Activated CD8-positive, alpha-beta memory T cell treated with anti-CD3 and anti-CD28 coated beads for 48 hours (primary cell): ENCODE measurements around the gene NR3C2.
"Not testable (repeated sequence)": the region's sequence is repeated elsewhere in the genome, so short reads cannot be mapped to it uniquely, and the experiment has no call there.

Source experiments
- DNase-seq, 3 experiments: peaks; one replicate each; pipeline ENCODE4 v3.0.0-alpha.2; 2020; ENCODE audit warnings: low read depth in 2 of 3, low spot score in 2 of 3

NR3C2 gene

GRCh38 chr4:148173397-148174017 lies 268.7 kb downstream of the NR3C2 start:
- no peak for DNase-seq

DNA sequence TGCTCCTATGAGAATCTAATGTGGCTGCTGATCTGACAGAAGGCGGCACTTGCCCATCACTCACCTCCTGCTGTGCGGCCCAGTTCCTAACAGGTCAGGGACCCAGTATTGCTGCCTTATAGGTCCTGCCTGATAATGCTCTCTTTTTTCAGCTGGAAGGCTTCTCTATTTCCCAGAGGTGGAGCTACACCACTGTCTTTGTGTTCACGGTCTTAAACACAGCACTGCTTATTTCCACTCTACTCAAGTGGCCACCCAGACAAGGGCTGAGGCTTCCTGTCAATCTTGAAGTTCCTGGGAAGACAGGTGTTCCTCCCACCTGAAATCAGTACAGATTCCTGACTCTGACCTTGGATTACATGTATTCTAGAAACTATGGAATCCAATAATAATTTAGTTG lies 270.6 kb downstream of the NR3C2 start:
- no peak for DNase-seq

- DNase-seq = no peak
Observed at GRCh38 chr4:148170408-148171365, 271.5 kb downstream of the NR3C2 start.

DNA sequence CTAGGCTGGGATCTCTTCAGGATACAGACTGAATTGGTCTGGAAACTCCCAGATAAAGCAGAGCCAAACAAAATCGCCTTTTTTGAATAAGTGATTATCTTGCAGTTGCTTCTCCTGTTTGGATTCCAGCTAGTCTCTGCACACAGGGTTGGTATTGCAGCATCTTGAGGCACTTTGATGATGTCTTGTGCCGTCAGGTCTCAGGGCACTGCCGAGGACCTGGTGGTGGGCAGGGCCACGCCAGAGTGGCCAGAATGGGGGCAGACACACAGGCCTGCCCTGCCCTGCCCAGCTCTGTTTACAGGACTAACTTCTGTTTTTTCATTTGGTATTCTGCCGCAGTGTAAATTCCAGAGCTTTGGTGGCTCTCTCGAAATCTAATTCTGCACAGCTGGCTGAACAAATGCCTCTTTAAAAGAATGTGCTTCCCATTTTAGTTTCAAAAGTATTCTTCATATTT lies 276.1 kb downstream of the NR3C2 start:
- no peak for DNase-seq

GRCh38 chr4:148164557-148164956 lies 277.7 kb downstream of the NR3C2 start:
- DNase-seq = no peak

DNA sequence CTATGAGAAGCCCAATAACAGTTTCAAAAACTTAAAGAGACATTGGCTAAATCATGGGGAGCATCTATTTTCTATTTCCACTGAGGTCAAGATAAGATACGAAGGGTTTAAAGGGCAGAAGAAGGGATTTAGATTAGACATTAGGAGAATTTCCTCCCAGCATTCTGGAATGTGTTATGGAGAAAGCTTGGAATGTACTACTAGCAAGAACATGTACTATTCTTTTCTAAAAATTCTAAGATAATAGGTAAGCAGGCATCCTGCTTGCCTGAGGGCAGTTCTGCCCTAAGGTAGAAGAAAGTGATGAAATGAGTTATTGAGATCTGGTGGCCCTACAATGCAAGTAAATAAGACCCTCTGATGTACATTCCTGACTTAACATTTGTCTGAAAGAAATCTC lies 279.2 kb downstream of the NR3C2 start:
- no peak for DNase-seq

DNA sequence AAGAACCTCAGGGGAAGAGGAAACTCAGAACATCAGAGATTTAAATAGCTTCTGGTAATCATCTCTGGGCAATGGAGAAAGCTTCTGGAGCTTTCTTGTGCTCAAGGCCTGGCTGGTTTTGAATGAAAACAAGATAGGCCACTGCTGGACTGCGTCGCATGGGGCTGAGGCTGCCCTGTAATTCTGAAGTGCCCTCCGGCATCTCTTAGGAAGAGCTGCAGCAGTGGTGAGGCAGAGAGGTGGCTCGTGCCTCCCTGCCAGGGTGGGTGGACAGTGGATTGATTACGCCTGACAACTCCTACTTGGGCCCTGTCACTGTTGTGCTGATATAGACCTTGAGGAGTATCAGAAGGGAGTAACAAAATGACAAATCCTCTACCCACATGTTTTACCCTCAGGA lies 279.7 kb downstream of the NR3C2 start:
- DNase-seq = no peak

GRCh38 chr4:148161601-148162000 lies 280.6 kb downstream of the NR3C2 start:
- DNase-seq = no peak

DNA sequence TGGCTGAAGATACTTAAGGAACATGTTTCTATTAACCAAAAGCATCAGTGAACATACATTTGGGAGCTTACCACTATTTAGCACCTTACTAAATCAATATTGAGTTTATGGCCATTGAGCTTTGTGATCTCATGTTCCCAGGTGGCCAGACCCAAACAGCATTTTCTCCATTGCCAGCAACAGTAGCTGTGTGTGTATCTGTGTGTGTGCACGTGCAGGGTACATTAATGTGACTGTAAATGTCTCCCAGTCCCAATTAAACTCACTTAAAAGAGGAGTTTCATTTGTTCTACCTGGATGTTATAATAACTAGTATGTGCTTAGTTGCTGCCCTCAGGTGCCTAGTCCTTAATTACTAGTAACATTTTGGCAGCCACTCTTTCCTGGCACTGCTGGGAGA lies 282.4 kb downstream of the NR3C2 start:
- no peak for DNase-seq

- DNase-seq = no peak
Observed at GRCh38 chr4:148154769-148155168, 287.4 kb downstream of the NR3C2 start.

GRCh38 chr4:148152868-148153625 lies 289.2 kb downstream of the NR3C2 start:
- DNase-seq = no peak

DNA sequence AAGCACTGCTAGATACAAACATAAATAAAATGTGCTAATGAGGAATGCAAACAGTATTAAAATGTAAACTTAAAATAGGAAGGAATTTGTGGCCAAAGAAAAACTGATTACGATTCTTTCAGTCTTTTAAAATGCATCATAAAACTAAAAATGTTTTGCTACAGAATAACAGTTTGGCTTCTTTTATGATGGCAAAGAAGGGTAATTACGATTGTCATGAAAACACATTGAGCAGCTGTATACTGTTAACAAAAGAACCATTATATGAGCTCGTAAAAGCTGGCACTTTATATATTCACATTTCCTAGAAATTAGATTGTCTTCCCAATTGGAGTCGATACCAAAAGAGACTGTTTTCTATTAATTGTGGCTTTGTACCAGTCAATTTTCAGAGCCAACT lies 290.4 kb downstream of the NR3C2 start:
- no peak for DNase-seq

DNA sequence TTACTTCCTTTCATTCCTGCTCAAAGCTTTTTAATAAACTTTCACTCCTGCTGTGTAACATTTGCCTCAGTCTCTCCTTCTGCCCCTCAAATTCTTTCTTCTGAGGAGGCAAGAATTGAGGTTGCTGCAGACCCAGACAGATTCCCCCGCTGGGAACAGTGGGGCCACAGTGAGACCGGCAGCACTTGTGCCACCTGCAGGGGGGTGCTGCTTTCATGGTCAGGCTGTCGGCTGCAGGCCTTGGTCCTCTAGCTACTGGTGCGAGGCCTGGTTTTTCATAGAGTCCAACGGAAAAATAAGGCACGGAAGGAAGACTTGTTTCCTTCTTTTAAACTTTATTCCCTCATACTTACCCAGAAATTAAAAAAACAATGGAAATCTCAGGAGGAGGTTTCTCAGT lies 296.7 kb downstream of the NR3C2 start:
- no peak for DNase-seq

DNA sequence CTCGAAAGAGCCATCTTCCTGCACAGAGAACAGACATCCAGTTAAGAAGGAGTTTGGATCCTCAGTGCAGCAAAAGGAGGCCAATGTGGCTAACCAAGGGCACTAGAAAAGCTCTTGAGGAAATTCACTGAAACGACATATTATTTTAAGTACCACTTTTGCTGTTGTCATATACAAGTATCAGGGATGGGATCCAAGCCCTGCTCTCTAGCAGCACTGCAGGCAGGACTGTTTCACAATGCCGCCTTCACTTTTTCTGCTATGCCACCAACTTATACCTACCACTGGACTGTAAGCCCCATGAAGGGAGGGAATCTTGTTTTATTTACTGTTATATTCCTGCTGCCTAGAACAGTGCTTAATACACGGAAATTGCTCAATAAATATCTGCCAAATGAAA lies 299.0 kb downstream of the NR3C2 start:
- no peak for DNase-seq

- DNase-seq = no peak
Observed at GRCh38 chr4:148141501-148141900, 300.7 kb downstream of the NR3C2 start.

DNA sequence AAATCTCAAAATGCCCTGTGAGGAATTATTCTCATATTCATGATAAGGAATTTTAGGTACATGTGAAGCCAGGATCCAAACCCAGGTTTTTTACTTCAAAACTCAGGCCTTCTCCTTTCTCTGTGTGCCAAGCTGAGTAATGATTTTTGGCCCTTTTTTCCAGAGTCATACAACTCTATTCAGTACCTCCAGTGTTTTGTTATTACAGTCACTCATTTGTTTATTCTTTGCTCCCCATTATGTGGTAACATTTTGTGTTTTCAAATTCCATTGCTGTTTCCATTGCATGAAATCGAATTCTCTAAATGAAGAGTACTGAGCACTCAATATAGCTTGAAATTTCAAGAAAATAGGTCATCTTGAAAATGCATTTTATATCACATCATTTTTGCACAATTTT lies 315.4 kb downstream of the NR3C2 start:
- DNase-seq = no peak

- no peak for DNase-seq
Observed at GRCh38 chr4:148124512-148124911, 317.7 kb downstream of the NR3C2 start.

DNA sequence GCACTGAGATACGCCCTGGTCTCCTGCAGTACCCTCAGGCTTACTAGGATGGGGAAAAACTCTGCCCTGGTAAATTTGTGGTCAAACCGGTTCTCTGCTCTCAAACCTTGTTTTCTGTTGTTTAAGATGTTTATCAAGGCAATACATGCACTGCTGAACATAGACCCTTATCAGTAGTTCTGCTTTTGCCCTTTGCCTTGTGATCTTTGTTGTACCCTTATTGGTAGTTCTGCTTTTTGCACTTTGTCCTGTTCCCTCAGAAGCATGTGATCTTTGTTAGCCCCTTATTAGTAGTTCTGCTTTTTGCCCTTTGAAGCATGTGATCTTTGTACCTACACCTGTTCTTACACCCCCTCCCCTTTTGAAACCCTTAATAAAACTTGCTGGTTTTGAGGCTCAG lies 319.1 kb downstream of the NR3C2 start:
- not testable (repeated sequence) for DNase-seq

- no peak for DNase-seq
Observed at GRCh38 chr4:148120216-148120615, 322.0 kb downstream of the NR3C2 start.

GRCh38 chr4:148118633-148119032 lies 323.6 kb downstream of the NR3C2 start:
- DNase-seq = no peak

DNA sequence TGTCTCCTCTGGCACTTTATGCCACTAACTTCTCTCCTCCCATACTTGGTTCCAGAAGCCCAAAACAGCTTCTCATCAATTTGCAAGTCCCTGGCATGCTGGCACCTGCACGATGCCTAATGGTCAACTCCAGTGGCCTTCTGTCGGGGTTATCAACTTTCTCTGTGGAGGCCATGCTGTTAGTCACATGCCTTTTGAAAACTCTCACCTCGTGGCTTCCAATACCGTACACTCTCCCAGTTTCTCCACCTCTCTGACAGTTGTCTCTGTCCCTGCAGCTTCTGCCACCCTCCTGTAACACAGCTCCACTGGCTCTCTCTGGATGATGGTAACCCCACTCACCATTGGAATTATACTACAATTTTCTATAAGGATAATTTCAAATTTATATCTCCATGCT lies 324.0 kb downstream of the NR3C2 start:
- no peak for DNase-seq

DNA sequence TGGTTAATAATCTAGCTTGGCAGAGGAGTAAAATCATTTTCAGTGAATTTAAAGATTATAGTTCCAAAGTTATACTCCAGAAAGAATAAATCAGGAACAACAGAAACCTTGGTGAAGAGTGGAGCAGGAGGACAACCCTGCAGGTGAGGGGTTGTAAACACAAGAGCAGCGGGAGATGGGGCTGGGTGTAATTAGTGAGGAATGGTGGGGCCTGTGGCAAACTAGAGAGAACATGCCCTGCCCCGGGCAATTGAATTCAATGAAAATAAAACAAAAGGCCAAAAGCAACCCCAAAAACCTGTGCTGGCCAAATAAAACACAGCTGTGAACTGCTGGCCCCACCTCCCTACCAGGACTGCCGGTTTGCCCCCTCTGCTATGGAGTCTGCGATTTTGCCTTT lies 325.2 kb downstream of the NR3C2 start:
- DNase-seq = no peak
